Measurements from ENCODE around the gene FAM20A.
A peak's percentile ranks its signal among the peaks of the same experiment; 100 is the strongest.

FAM20A gene

GRCh38 chr17:68608515-68609130 lies 7.5 kb upstream of the FAM20A start:
- DNase-seq, result no peak

GRCh38 chr17:68606451-68607307 lies 5.5 kb upstream of the FAM20A start:
- no peak for DNase-seq

- no peak for DNase-seq
Measured at GRCh38 chr17:68605914-68606313, 4.7 kb upstream of the FAM20A start.

- no peak for DNase-seq
Measured at GRCh38 chr17:68603656-68604055, 2.5 kb upstream of the FAM20A start.

- DNase-seq, result no peak
Measured at GRCh38 chr17:68603027-68603426, 1.9 kb upstream of the FAM20A start.

- no peak for DNase-seq
Measured at GRCh38 chr17:68602289-68602688, 1.1 kb upstream of the FAM20A start.

- no peak for DNase-seq
Measured at GRCh38 chr17:68601565-68602288, 560 bp upstream of the FAM20A start.

- DNase-seq, result no peak
Measured at GRCh38 chr17:68600067-68600930, 868 bp downstream of the FAM20A start.

GRCh38 chr17:68599552-68600066 lies 1.6 kb downstream of the FAM20A start:
- DNase-seq, result no peak

GRCh38 chr17:68599091-68599490 lies 2.1 kb downstream of the FAM20A start:
- DNase-seq, result no peak

- no peak for DNase-seq
Measured at GRCh38 chr17:68598545-68598961, 2.6 kb downstream of the FAM20A start.

GRCh38 chr17:68598074-68598473 lies 3.1 kb downstream of the FAM20A start:
- DNase-seq, result no peak

GRCh38 chr17:68596411-68596945 lies 4.7 kb downstream of the FAM20A start:
- no peak for DNase-seq

GRCh38 chr17:68595986-68596385 lies 5.2 kb downstream of the FAM20A start:
- no peak for DNase-seq

- DNase-seq, result no peak
Measured at GRCh38 chr17:68595496-68595895, 5.7 kb downstream of the FAM20A start.

- no peak for DNase-seq
Measured at GRCh38 chr17:68594552-68594951, 6.6 kb downstream of the FAM20A start.

GRCh38 chr17:68592682-68593641 lies 8.2 kb downstream of the FAM20A start:
- DNase-seq, result no peak

- no peak for DNase-seq
Measured at GRCh38 chr17:68592009-68592408, 9.2 kb downstream of the FAM20A start.

- peak; percentile 42 for DNase-seq
Measured at GRCh38 chr17:68591583-68591982, 9.6 kb downstream of the FAM20A start.

- no peak for DNase-seq
Measured at GRCh38 chr17:68589086-68589485, 12.1 kb downstream of the FAM20A start.

- DNase-seq, result no peak
Measured at GRCh38 chr17:68588362-68588761, 12.8 kb downstream of the FAM20A start.
